ENCODE data around the gene PROZ.
A peak's percentile ranks its signal among the peaks of the same experiment; 100 is the strongest.

PROZ gene

GRCh38 chr13:113153810-113154748 is 4.4 kb upstream of the PROZ start:
- DNase-seq (ENCODE audit: low read depth), result peak; percentile 58
- peak overlapping the region; percentile 55 for H3K4me3 ChIP-seq (ENCODE audit: low read length)
- no peak for TF ChIP-seq CTCF (conservative IDR thresholded peaks at IDR 0.05; ENCODE audit: low read length)

GRCh38 chr13:113155201-113155600 is 3.2 kb upstream of the PROZ start:
- H3K4me3 ChIP-seq (ENCODE audit: low read length), result no peak overlapping the region
- no peak for DNase-seq (ENCODE audit: low read depth)
- no peak for TF ChIP-seq CTCF (conservative IDR thresholded peaks at IDR 0.05; ENCODE audit: low read length)

- DNase-seq (ENCODE audit: low read depth), result no peak
- no peak for TF ChIP-seq CTCF (conservative IDR thresholded peaks at IDR 0.05; ENCODE audit: low read length)
- H3K4me3 ChIP-seq (ENCODE audit: low read length), result no peak overlapping the region
Observed at GRCh38 chr13:113155982-113156655, 2.3 kb upstream of the PROZ start.

- no peak overlapping the region for H3K4me3 ChIP-seq (ENCODE audit: low read length)
- no peak for DNase-seq (ENCODE audit: low read depth)
- TF ChIP-seq CTCF (conservative IDR thresholded peaks at IDR 0.05; ENCODE audit: low read length), result no peak
Observed at GRCh38 chr13:113157206-113157928, 1.1 kb upstream of the PROZ start.

- DNase-seq (ENCODE audit: low read depth), result no peak
- TF ChIP-seq CTCF (conservative IDR thresholded peaks at IDR 0.05; ENCODE audit: low read length), result no peak
- no peak overlapping the region for H3K4me3 ChIP-seq (ENCODE audit: low read length)
Observed at GRCh38 chr13:113158946-113159345, 498 bp downstream of the PROZ start.

- TF ChIP-seq CTCF (conservative IDR thresholded peaks at IDR 0.05; ENCODE audit: low read length), result no peak
- no peak for DNase-seq (ENCODE audit: low read depth)
- H3K4me3 ChIP-seq (ENCODE audit: low read length), result no peak overlapping the region
Observed at GRCh38 chr13:113159701-113160100, 1.3 kb downstream of the PROZ start.

Measured in AG10803 (cell line).